GM12872 (cell line): ENCODE measurements around the gene IZUMO4.

Source experiments
- CTCF ChIP-seq: IDR thresholded peaks from 3 replicates; pipeline ENCODE4 v1.5.1; 2011; ENCODE audit warnings: low read depth, mild to moderate bottlenecking, low read length, moderate library complexity; ENCODE audit not compliant: insufficient read depth

Gene IZUMO4

GRCh38 chr19:2080336-2080988 is 16.3 kb upstream of the IZUMO4 start:
- TF ChIP-seq CTCF, result no peak

- TF ChIP-seq CTCF, result no peak
These were observed 14.6 kb upstream of the IZUMO4 start for GRCh38 chr19:2081873-2082810.

DNA sequence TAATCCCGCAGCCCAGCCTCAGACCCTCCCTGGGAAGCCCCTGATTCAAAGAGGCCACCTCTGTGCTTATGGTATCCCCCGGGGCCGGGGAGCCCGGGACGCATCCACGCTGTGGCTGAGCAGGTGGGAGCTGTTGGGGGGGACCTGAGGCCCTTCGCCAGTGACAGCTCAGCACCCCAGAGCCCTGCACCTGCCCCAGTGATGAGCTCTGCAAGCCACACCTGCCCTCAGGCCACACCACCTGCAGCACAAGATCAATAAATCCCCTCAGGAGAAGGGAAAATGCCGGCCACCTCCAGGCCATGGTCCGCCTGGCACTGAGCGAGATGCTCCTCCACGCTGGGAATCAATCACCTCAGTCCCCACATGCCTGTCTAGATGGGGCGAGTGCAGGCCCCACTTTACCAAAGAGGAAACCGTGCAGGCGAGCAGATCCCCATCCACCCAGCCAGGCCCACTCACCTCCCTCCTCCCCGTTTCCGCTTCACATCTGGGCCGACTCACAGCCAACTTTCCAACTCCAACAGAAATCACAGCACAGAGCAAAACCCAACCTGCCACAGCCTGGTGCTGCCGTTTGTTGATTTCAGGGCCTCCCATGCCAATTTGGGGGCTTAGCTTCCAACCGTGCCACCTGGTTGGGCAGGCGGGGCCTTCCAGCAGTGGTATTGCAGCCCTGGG is 13.4 kb upstream of the IZUMO4 start:
- TF ChIP-seq CTCF, result no peak

GRCh38 chr19:2084993-2085720 is 11.6 kb upstream of the IZUMO4 start:
- no peak for TF ChIP-seq CTCF

GRCh38 chr19:2087621-2088100 is 9.1 kb upstream of the IZUMO4 start:
- peak; percentile 61 for TF ChIP-seq CTCF

DNA sequence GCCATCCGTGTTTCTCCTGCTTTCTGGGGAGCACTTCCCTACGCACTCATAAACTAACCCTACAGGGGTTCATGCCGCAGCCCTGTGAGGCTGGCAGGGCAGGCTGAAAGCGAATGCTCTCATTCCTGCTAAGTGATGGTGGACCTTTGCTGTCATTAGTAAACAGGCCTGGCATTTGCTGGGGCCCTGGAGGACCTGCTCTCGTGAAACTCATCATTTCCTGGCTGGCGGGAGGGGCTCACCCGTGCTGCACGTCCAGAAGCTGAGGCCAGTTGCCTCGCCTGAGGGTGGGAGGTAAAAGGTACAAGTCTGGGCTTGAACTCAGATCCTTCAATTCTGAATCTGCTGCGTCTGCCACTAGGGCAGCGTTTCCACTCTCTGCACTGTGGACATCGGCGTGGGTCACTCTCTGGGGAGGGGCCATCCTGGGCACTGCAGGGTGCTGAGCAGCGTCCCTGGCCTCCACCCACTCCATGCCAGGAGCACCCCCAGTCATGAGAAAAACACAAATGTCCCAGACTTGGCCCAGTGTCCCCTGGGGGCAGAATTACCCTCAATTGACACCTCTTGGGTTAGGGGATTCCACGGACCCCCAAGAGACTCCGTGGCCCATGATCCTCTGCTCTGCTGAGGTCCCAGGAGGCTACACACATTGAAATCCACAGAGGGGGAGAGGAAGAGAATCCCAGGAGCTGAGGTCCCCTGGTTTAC is 7.6 kb upstream of the IZUMO4 start:
- TF ChIP-seq CTCF, result peak; percentile 25; the same call in 2 of the 3 replicates
